SK-N-SH (cell line): ENCODE data around the gene ADCY9.

ENCODE experiments used
- RAD21 ChIP-seq: IDR thresholded peaks from 2 replicates; pipeline ENCODE4 v1.6.1; 2012; ENCODE audit warnings: mild to moderate bottlenecking, low read length
- REST ChIP-seq: IDR thresholded peaks from 2 replicates; pipeline ENCODE4 v1.6.1; 2012; ENCODE audit warnings: mild to moderate bottlenecking, low read depth, low read length, moderate library complexity
- YY1 ChIP-seq: IDR thresholded peaks from 2 replicates; pipeline ENCODE4 v1.4.0; 2012; ENCODE audit warnings: low read depth, mild to moderate bottlenecking

- TF ChIP-seq RAD21 (no peak), REST (no peak), YY1 (no peak)
Measured at GRCh38 chr16:4003166-4003565, 113.1 kb downstream of the ADCY9 start.
